Thymus (tissue), 11 donors: Measurements from ENCODE around the gene TLE4. TPM values are rescaled to one million over a fixed set of nuclear protein-coding genes. Genes with fewer than 3 reads are reported as not detected.

ENCODE experiments used
- DNase-seq, 9 donors: peaks; one replicate each; pipeline ENCODE4 v3.0.0-alpha.2; 2013; ENCODE audit warnings: low spot score in 9 of 9, low read depth in 6 of 9, missing footprints in 1 of 9
- H3K27ac ChIP-seq, 2 donors: one replicate each; pipeline ENCODE4 v1.5.1; 2013; ENCODE audit warnings: control low read depth in 1 of 2, low read depth in 1 of 2, low read length in 1 of 2, mild to moderate bottlenecking in 1 of 2, moderate library complexity in 1 of 2
- H3K27me3 ChIP-seq, 2 donors: one replicate each; pipeline ENCODE4 v1.5.1; 2013; ENCODE audit warnings: low read length in 1 of 2; ENCODE audit not compliant: control insufficient read depth in 2 of 2, insufficient read depth in 1 of 2
- H3K36me3 ChIP-seq, 2 donors: one replicate each; pipeline ENCODE4 v1.5.1; 2013; ENCODE audit warnings: low read length in 1 of 2, mild to moderate bottlenecking in 1 of 2, moderate library complexity in 1 of 2; ENCODE audit not compliant: control insufficient read depth in 2 of 2, insufficient read depth in 2 of 2
- H3K4me1 ChIP-seq, 2 donors: one replicate each; pipeline ENCODE4 v1.5.1; 2013; ENCODE audit warnings: low read length in 2 of 2; ENCODE audit not compliant: control insufficient read depth in 2 of 2, insufficient read depth in 2 of 2
- H3K4me3 ChIP-seq, 2 donors: one replicate each; pipeline ENCODE4 v1.5.1; 2013; ENCODE audit warnings: low read length in 2 of 2, control low read depth in 1 of 2, mild to moderate bottlenecking in 1 of 2
- H3K9me3 ChIP-seq, 2 donors: one replicate each; pipeline ENCODE4 v1.5.1; 2013; ENCODE audit warnings: low read length in 1 of 2, mild to moderate bottlenecking in 1 of 2; ENCODE audit not compliant: control insufficient read depth in 2 of 2, insufficient read depth in 1 of 2
- WGBS: extraction: QIAGEN DNeasy Blood & Tissue Kit; methylation state at CpG from one replicate; pipeline ENCODE4 v1.1.7; 2013; 5-methylcytosine and 5-hydroxymethylcytosine counted together
- polyA plus RNA-seq: library from polyadenylated mRNA; stranded (reverse); fragments of 200-250 nt; gene quantifications from one replicate; pipeline ENCODE4 v1.2.3, GENCODE V29; 2013
- total RNA-seq: library from RNA; stranded (reverse); fragments of 120-200 nt; gene quantifications from one replicate; pipeline ENCODE4 v1.2.4, GENCODE V29; 2013
- donor health status: healthy.

Gene TLE4
- total and polyA plus RNA-seq, 2 donors: 22.6 to 26.9 TPM

DNA sequence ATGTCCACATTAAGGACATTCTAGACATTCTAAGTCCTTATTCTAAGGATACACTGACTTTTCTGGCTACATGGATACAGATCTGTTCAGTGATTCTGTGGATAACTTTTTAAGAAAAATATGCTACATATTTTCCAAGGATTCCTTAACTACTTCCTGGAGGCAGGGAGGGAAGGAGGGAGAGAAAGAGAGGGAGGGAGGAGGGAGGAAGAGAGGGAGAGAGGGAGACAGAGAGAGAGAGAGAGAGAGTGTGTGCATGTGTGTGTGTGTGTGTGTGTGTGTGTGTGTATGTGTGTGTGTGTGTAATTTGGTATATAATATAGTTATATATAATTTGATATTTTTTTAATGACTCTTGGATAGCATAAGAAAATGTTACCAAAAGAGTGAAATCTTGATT is 109.8 kb downstream of the TLE4 start:
- DNase-seq: no peak
- H3K4me3 ChIP-seq: no peak overlapping the region
- no peaks in the 10 kb centered on the region for H3K4me1 ChIP-seq

DNA sequence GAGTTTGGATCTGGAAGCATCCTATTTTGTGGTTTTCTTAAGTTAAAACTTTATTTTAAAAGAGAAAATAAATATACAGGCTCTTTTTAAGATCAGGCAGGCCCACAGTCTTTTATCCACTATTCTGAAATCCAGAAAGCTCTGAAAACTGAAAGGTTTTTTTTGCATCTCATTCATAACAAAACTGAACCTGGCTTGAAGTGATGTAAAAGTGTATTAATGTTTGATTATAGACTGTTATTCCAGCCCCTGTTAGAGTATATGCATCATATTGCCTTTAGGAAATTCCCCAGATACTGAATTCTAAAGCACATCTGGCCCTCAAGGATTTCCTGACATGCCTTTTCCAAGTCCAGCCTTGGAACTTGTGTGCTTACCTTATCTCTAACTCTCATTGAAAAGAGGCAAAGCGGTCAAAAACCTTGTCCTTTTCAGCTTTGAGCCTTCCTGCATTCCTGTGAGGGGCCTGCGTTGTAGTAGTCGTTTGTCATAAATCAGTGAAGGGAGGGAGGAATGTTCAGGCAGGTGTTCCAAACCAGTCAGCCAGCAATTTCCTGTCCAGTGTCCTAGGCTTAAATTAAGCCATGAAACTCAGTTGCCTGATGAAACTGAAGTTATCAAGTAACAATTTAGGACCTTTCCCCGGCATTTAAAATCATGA is 110.4 kb downstream of the TLE4 start:
- no peak for DNase-seq
- H3K9me3 ChIP-seq: no peaks in the 10 kb centered on the region
- no peaks in the 10 kb centered on the region for H3K4me1 ChIP-seq
- peaks cover 3 to 7% of the 10 kb centered on the region in 2 donors for H3K36me3 ChIP-seq
- H3K4me3 ChIP-seq: no peak overlapping the region
- WGBS: 83% methylated on average over 4 of the region's 4 CpGs
- H3K27me3 ChIP-seq: no peaks in the 10 kb centered on the region
- H3K27ac ChIP-seq: no peak overlapping the region

More for the DNA sequence above, 109.8 kb downstream of the TLE4 start:
- no peak overlapping the region for H3K27ac ChIP-seq
- no peaks in the 10 kb centered on the region for H3K9me3 ChIP-seq
- no peaks in the 10 kb centered on the region for H3K27me3 ChIP-seq
- H3K36me3 ChIP-seq: peaks cover 0 to 4% of the 10 kb centered on the region in 2 donors

DNA sequence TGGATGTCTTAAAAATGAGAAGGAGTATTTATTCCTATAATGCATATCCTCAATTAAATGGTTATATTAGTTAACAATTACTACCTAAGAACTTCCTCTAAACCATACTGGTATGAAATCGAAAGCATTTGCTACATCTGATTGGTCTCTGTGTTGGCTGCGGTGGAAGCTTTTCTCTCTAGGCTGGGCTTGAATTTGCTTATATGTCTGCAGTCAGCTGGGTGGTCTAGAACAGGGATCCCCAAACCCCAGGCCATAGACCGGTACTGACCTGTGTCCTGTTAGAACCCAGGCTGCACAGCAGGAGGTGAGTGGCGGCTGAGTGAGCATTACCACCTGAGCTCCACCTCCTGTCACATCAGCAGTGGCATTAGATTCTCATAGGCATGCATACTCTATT is 112.3 kb downstream of the TLE4 start:
- Histone ChIP-seq H3K36me3 (peaks cover 3 to 7% of the 10 kb centered on the region in 2 donors), H3K9me3 (no peaks in the 10 kb centered on the region), H3K4me1 (no peaks in the 10 kb centered on the region), H3K4me3 (no peak overlapping the region), H3K27me3 (no peaks in the 10 kb centered on the region), H3K27ac (no peak overlapping the region)
- no peak for DNase-seq
- 98% methylated on average over 4 of the region's 4 CpGs for WGBS

DNA sequence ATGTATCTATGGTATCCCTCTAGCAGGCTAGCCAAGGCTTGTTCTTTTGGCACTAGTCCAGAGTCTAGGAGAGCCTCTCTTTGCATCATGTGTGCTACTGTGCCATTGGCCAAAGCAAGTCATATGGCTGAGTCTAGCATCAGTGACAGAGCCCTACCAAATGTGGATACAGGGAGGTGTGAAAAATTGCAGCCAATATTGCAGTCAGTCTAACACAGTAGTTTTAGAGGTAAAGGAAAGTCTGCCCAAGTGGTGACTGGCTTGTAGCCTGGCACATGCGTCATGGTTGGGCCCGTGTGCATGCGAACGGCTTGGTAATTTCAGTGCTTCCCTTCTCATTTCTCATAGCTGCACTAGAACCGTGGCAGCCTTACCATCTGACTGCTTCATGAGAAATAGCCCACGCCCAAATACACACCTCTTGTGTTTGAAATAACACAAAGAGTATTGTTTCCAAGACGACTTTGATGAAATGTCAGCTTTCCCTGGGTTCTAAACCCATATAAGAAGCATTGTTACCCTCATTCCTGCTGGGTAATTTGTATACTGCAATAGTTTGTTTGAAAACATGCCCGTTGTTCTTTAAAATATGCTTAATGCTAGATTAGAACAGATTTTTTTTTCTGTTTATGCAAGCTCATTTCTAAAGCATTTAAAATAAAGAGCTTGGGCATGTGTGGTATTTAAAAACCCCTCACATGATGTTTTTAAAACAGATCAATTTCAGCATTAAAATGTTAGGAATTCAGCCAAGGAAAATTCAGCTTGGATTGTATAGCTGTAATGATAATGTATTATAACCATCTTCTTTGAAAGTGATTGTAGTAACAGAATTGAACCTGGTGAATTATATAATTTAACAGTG is 113.2 kb downstream of the TLE4 start:
- WGBS: 95% methylated on average over 8 of the region's 8 CpGs

DNA sequence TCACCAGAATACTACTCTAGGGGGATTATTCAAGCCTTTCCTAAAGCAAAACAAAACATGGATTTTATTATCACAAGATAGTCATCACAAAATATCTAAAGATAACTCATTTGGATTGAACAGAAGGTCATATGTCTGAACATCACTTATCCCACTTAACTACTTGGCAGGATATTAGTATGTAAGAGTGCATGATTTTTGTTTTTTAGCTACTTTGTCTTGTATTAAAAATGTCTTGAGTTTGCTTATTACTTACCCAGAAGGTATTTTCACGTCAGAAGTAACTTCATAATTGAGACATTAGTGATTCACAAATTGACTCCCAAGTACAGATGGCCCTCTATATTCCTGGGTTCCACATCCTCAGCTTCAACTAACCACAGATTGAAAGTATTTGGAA is 113.8 kb downstream of the TLE4 start:
- no peak for DNase-seq
- Histone ChIP-seq H3K9me3 (no peaks in the 10 kb centered on the region), H3K27me3 (no peaks in the 10 kb centered on the region), H3K36me3 (peaks cover 3 to 7% of the 10 kb centered on the region in 2 donors), H3K27ac (no peak overlapping the region), H3K4me3 (no peak overlapping the region), H3K4me1 (no peaks in the 10 kb centered on the region)
- 96% methylated on average over 1 of the region's 1 CpG for WGBS

More for the DNA sequence above, 113.2 kb downstream of the TLE4 start:
- DNase-seq: no peak
- H3K4me1 ChIP-seq: no peaks in the 10 kb centered on the region
- H3K36me3 ChIP-seq: peaks cover 3 to 7% of the 10 kb centered on the region in 2 donors
- no peak overlapping the region for H3K27ac ChIP-seq
- no peaks in the 10 kb centered on the region for H3K9me3 ChIP-seq
- no peak overlapping the region for H3K4me3 ChIP-seq
- H3K27me3 ChIP-seq: no peaks in the 10 kb centered on the region

DNA sequence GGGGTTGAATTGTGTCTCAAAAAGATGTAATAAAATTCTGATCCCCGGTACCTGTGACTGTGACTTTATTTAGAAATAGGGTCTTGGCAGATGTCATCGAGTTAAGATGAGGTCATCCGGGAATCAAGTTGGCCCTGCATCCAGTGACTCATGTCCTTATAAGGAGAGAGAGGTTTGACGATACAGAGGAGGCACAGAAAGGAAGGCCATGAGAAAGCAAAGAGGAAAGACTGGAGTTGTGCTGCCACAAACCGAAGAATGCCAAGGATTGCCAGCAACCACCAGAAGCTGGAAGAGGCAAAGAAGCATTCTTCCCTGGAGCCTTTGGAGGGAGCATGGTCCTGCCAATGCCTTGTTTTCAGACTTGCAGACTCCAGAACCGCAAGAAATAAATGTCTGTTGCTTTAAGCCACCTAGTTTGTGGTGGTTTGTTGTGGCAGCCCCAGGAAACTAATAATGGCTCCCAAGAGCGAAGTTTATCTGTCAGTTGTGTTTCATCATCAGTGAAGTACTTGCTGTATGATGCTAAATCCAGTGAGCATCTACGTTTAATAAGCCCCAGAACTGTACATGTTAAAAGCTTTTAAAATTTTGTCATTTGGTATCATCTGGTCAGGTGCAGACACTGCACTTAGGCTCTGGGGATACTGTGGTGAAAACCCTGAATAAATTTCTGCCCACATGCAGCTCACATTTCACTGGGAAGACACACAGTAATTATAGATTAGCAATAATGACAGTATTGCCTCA is 114.8 kb downstream of the TLE4 start:
- DNase-seq: no peak
- WGBS: 89% methylated on average over 8 of the region's 8 CpGs
- Histone ChIP-seq H3K27ac (no peak overlapping the region), H3K36me3 (peaks cover 3 to 7% of the 10 kb centered on the region in 2 donors), H3K4me1 (no peaks in the 10 kb centered on the region), H3K27me3 (no peaks in the 10 kb centered on the region), H3K9me3 (no peaks in the 10 kb centered on the region), H3K4me3 (no peak overlapping the region)

DNA sequence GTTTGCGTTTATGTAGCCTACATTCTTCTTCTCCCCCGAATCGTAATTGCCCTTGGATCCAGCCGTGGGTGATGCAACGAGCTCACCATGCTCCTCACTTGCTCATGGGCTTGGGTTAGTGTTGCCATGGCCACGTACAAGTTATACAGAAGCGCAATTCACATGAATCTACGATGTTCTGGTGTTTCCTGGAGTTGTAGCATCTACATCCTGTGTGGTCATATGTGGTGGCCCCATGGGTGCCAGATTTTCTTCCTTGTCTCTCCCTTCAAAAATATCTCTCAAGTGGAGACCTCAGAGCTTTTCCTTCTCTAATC is 115.3 kb downstream of the TLE4 start:
- Histone ChIP-seq H3K9me3 (no peaks in the 10 kb centered on the region), H3K4me1 (no peaks in the 10 kb centered on the region), H3K4me3 (no peak overlapping the region), H3K36me3 (peaks cover 3 to 7% of the 10 kb centered on the region in 2 donors), H3K27ac (no peak overlapping the region), H3K27me3 (no peaks in the 10 kb centered on the region)
- peak in 1 of 9 donors; percentile 33 for DNase-seq
- WGBS: 35% methylated on average over 8 of the region's 8 CpGs

DNA sequence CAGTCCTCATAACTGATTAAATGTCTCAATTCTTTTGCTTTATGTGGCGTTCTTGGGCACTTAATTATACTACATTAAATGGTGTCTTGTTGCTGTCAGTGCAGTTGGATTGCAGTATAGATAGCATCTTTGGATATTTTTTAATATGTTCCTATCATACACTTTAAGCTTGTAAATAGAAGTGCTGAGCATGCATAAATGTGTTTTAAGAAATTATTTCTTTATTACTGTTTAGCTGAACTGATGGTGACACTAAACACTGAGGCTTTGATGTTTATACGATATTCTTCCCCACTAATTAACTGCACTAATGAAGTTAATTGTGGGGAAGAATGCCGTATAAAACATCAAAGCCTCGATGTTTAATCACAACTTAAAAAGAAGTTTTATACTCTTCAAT is 116.6 kb downstream of the TLE4 start:
- Histone ChIP-seq H3K4me1 (no peaks in the 10 kb centered on the region), H3K27ac (no peak overlapping the region), H3K36me3 (peaks cover 3 to 7% of the 10 kb centered on the region in 2 donors), H3K4me3 (no peak overlapping the region), H3K9me3 (no peaks in the 10 kb centered on the region), H3K27me3 (no peaks in the 10 kb centered on the region)
- DNase-seq: no peak
- 86% methylated on average over 4 of the region's 4 CpGs for WGBS

DNA sequence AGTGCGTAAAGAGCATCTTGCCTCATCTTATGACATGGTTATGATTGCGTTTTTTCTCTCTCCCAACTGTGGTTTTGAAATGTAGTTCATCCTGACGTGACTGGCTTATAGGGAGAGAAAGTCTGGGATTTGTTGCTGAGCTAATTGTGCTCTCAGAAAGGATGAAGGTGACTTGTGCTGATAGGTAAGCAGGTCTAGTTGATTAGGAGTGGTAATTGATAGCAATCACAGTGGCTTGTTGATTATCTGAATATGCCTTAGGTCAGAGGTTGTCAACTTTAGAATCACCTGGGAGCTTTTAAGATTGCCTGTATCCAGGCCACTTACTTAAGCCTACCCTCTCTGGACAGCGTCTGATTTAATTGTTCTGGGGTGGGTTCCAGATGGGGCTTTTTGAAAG is 117.8 kb downstream of the TLE4 start:
- no peak for DNase-seq
- 98% methylated on average over 4 of the region's 4 CpGs for WGBS

More for the DNA sequence above, 117.8 kb downstream of the TLE4 start:
- Histone ChIP-seq H3K27me3 (no peaks in the 10 kb centered on the region), H3K4me1 (peaks cover 0 to 2% of the 10 kb centered on the region in 2 donors), H3K27ac (no peak overlapping the region), H3K4me3 (no peak overlapping the region), H3K9me3 (no peaks in the 10 kb centered on the region), H3K36me3 (peaks cover 3 to 7% of the 10 kb centered on the region in 2 donors)
